ENCODE results near the gene ACER3. TPM values are rescaled to one million over a fixed set of nuclear protein-coding genes. Genes with fewer than 3 reads are reported as not detected.

Gene ACER3
- total and polyA plus RNA-seq, 2 donors (not counting 1 experiment from before 2014, with no cell fraction given) = 3.3 to 12.9 TPM

GRCh38 chr11:77035580-77035979 lies 174.9 kb downstream of the ACER3 start:
- H3K9ac ChIP-seq (ENCODE audit: low read length) = no peak overlapping the region
- Mint-ChIP-seq H3K27me3 (peaks cover 36% of the 10 kb centered on the region), H3K4me3 (no peak overlapping the region), H3K9me3 (ENCODE audit: insufficient read depth) (no peaks in the 10 kb centered on the region), H3K27ac (no peak overlapping the region), H3K4me1 (peaks cover 18% of the 10 kb centered on the region)
- 100% methylated on average over 1 of the region's 5 CpGs for WGBS (ENCODE audit: insufficient coverage)
- H3K27ac ChIP-seq (ENCODE audit: low read length in 2 of 2) = no peak overlapping the region
- H3K9me3 ChIP-seq (ENCODE audit: control extremely low read depth in 1 of 3, control insufficient read depth in 2 of 3, insufficient read depth in 1 of 3, low read length in 2 of 3) = peaks cover 0 to 6% (median 0%) of the 10 kb centered on the region in 3 donors
- H4K20me1 ChIP-seq (ENCODE audit: control insufficient read depth, insufficient read depth, low read length, poor library complexity, severe bottlenecking) = no peaks in the 10 kb centered on the region
- peaks cover 0 to 37% (median 8%) of the 10 kb centered on the region in 4 experiments for H3K27me3 ChIP-seq (replicated peaks in 1 of 4; ENCODE audit: control extremely low read depth in 1 of 4, control insufficient read depth in 3 of 4, insufficient read depth in 4 of 4, low read length in 3 of 4)
- peaks cover 17 to 20% of the 10 kb centered on the region in 2 donors for H3K4me1 ChIP-seq (ENCODE audit: control insufficient read depth in 2 of 2, insufficient read depth in 2 of 2, low read length in 2 of 2)
- DNase-seq = no peak
- no peaks in the 10 kb centered on the region for H3K36me3 ChIP-seq (replicated peaks in 1 of 2; ENCODE audit: control extremely low read depth in 1 of 2, control insufficient read depth in 1 of 2, extremely low read depth in 1 of 2, insufficient read depth in 2 of 2, low read length in 1 of 2)
- no peak overlapping the region for H3K4me3 ChIP-seq (ENCODE audit: control extremely low read depth in 1 of 5, extremely low read depth in 1 of 5, insufficient read depth in 1 of 5, low read depth in 2 of 5, low read length in 4 of 5)
- ChIA-PET POLR2A (no interaction called here), CTCF (no interaction called here)
- TF ChIP-seq EZH2 (IDR thresholded peaks at IDR 0.05; ENCODE audit: borderline replicate concordance, insufficient read depth, low read depth, low read length, poor library complexity, severe bottlenecking) = no peak
- TF ChIP-seq, protein P1, sequence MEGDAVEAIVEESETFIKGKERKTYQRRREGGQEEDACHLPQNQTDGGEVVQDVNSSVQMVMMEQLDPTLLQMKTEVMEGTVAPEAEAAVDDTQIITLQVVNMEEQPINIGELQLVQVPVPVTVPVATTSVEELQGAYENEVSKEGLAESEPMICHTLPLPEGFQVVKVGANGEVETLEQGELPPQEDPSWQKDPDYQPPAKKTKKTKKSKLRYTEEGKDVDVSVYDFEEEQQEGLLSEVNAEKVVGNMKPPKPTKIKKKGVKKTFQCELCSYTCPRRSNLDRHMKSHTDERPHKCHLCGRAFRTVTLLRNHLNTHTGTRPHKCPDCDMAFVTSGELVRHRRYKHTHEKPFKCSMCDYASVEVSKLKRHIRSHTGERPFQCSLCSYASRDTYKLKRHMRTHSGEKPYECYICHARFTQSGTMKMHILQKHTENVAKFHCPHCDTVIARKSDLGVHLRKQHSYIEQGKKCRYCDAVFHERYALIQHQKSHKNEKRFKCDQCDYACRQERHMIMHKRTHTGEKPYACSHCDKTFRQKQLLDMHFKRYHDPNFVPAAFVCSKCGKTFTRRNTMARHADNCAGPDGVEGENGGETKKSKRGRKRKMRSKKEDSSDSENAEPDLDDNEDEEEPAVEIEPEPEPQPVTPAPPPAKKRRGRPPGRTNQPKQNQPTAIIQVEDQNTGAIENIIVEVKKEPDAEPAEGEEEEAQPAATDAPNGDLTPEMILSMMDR (IDR thresholded peaks at IDR 0.05) = no peak
- no peak overlapping the region for H3K4me2 ChIP-seq (replicated peaks; ENCODE audit: low read depth, low read length, poor library complexity, severe bottlenecking)
- ATAC-seq (ENCODE audit: low read depth) = no peak
- H2AFZ ChIP-seq (ENCODE audit: insufficient read depth, low read depth, low read length, poor library complexity, severe bottlenecking) = no peak overlapping the region
- intact Hi-C loops (cut with micrococcal nuclease) = no loop called here
- H3K79me2 ChIP-seq (ENCODE audit: control insufficient read depth, insufficient read depth, low read length) = no peaks in the 10 kb centered on the region

DNA sequence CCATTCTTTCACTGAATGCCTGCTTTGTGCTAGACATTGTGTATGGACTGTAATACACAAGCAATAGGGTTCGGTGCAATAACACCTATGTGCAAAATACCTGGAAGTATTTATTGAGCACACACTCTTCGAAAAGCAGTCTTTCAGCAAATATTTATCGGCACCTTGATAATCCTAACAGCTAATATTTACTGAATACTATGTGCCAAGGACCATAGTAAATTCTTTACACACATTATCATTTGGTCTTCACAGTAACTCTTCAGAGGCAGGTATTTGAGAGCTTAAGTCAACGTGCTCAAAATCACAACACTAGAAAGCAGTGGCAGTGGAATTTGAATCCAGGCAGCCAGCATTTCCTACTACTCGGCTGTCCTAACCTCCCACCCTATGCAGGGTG lies 175.7 kb downstream of the ACER3 start:
- WGBS (ENCODE audit: insufficient coverage) = 100% methylated on average over 3 of the region's 5 CpGs
- H3K4me2 ChIP-seq (replicated peaks; ENCODE audit: low read depth, low read length, poor library complexity, severe bottlenecking) = no peak overlapping the region
- POLR2A ChIA-PET = interaction anchor here (0.6 kb wide), 1 partner anchor 13 kb away, joined by 8 read pairs; no protein-coding TSS in a partner anchor
- no peak for DNase-seq
- peaks cover 21% of the 10 kb centered on the region for H3K4me1 Mint-ChIP-seq
- H3K27ac ChIP-seq (ENCODE audit: low read length in 2 of 2) = no peak overlapping the region
- no peak overlapping the region for H3K4me3 Mint-ChIP-seq
- no peaks in the 10 kb centered on the region for H4K20me1 ChIP-seq (ENCODE audit: control insufficient read depth, insufficient read depth, low read length, poor library complexity, severe bottlenecking)
- H3K9me3 Mint-ChIP-seq (ENCODE audit: insufficient read depth) = no peaks in the 10 kb centered on the region
- no peaks in the 10 kb centered on the region for H3K79me2 ChIP-seq (ENCODE audit: control insufficient read depth, insufficient read depth, low read length)
- no peak overlapping the region for H3K4me3 ChIP-seq (ENCODE audit: control extremely low read depth in 1 of 5, extremely low read depth in 1 of 5, insufficient read depth in 1 of 5, low read depth in 2 of 5, low read length in 4 of 5)
- CTCF ChIA-PET = no interaction called here
- H3K9me3 ChIP-seq (ENCODE audit: control extremely low read depth in 1 of 3, control insufficient read depth in 2 of 3, insufficient read depth in 1 of 3, low read length in 2 of 3) = peaks cover 0 to 14% (median 0%) of the 10 kb centered on the region in 3 donors
- peaks cover 41% of the 10 kb centered on the region for H3K27me3 Mint-ChIP-seq
- no peak overlapping the region for H3K27ac Mint-ChIP-seq
- H2AFZ ChIP-seq (ENCODE audit: insufficient read depth, low read depth, low read length, poor library complexity, severe bottlenecking) = no peak overlapping the region
- H3K27me3 ChIP-seq (replicated peaks in 1 of 4; ENCODE audit: control extremely low read depth in 1 of 4, control insufficient read depth in 3 of 4, insufficient read depth in 4 of 4, low read length in 3 of 4) = peaks cover 0 to 36% (median 10%) of the 10 kb centered on the region in 4 experiments
- intact Hi-C loops (cut with micrococcal nuclease) = no loop called here
- no peak for ATAC-seq (ENCODE audit: low read depth)
- H3K36me3 ChIP-seq (replicated peaks in 1 of 2; ENCODE audit: control extremely low read depth in 1 of 2, control insufficient read depth in 1 of 2, extremely low read depth in 1 of 2, insufficient read depth in 2 of 2, low read length in 1 of 2) = no peaks in the 10 kb centered on the region
- no peak for TF ChIP-seq EZH2 (IDR thresholded peaks at IDR 0.05; ENCODE audit: borderline replicate concordance, insufficient read depth, low read depth, low read length, poor library complexity, severe bottlenecking)
- no peak overlapping the region for H3K9ac ChIP-seq (ENCODE audit: low read length)
- H3K4me1 ChIP-seq (ENCODE audit: control insufficient read depth in 2 of 2, insufficient read depth in 2 of 2, low read length in 2 of 2) = peaks cover 17 to 20% of the 10 kb centered on the region in 2 donors
